GM06990 (cell line): ENCODE measurements around the gene RAD9A.

ENCODE experiments used
- DNase-seq: peaks from one replicate; pipeline ENCODE4 v3.0.0-alpha.2; 2011; ENCODE audit not compliant: insufficient read length; ENCODE audit errors: extremely low read depth
- H3K27me3 ChIP-seq: replicated peaks from 2 replicates; pipeline ENCODE4 v1.6.0; 2011; ENCODE audit warnings: low read length; ENCODE audit not compliant: control insufficient read depth, insufficient read depth
- H3K36me3 ChIP-seq: 2 replicates; pipeline ENCODE4 v1.5.1; 2011; ENCODE audit warnings: low read length; ENCODE audit not compliant: control insufficient read depth, insufficient read depth
- H3K4me3 ChIP-seq: replicated peaks from 2 replicates; pipeline ENCODE4 v1.5.1; 2011; ENCODE audit warnings: low read depth, mild to moderate bottlenecking, control low read depth, low read length
- TF ChIP-seq, protein P1 (sequence below): IDR thresholded peaks from 2 replicates; pipeline ENCODE4 v1.5.1; 2011; ENCODE audit warnings: low read length, control low read depth, mild to moderate bottlenecking, inconsistent platforms; ENCODE audit not compliant: insufficient read depth, poor library complexity, severe bottlenecking

RAD9A gene

GRCh38 chr11:67405196-67405567 is 13.4 kb downstream of the RAD9A start:
- H3K4me3 ChIP-seq = peak overlapping the region; percentile 80

GRCh38 chr11:67405688-67406339 is 14.0 kb downstream of the RAD9A start:
- DNase-seq = no peak
- H3K36me3 ChIP-seq = peaks cover 21% of the 10 kb centered on the region

More at GRCh38 chr11:67405196-67405567, 13.4 kb downstream of the RAD9A start:
- TF ChIP-seq, protein P1, sequence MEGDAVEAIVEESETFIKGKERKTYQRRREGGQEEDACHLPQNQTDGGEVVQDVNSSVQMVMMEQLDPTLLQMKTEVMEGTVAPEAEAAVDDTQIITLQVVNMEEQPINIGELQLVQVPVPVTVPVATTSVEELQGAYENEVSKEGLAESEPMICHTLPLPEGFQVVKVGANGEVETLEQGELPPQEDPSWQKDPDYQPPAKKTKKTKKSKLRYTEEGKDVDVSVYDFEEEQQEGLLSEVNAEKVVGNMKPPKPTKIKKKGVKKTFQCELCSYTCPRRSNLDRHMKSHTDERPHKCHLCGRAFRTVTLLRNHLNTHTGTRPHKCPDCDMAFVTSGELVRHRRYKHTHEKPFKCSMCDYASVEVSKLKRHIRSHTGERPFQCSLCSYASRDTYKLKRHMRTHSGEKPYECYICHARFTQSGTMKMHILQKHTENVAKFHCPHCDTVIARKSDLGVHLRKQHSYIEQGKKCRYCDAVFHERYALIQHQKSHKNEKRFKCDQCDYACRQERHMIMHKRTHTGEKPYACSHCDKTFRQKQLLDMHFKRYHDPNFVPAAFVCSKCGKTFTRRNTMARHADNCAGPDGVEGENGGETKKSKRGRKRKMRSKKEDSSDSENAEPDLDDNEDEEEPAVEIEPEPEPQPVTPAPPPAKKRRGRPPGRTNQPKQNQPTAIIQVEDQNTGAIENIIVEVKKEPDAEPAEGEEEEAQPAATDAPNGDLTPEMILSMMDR = no peak
- no peaks in the 10 kb centered on the region for H3K27me3 ChIP-seq
- no peak for DNase-seq
- H3K36me3 ChIP-seq = peaks cover 20% of the 10 kb centered on the region

GRCh38 chr11:67406420-67406968 is 14.7 kb downstream of the RAD9A start:
- TF ChIP-seq, protein P1 = no peak
- no peak overlapping the region for H3K4me3 ChIP-seq
- no peaks in the 10 kb centered on the region for H3K27me3 ChIP-seq
- no peak for DNase-seq
- peaks cover 21% of the 10 kb centered on the region for H3K36me3 ChIP-seq

More at GRCh38 chr11:67405688-67406339, 14.0 kb downstream of the RAD9A start:
- TF ChIP-seq, protein P1 = no peak
- no peaks in the 10 kb centered on the region for H3K27me3 ChIP-seq
- no peak overlapping the region for H3K4me3 ChIP-seq

DNA sequence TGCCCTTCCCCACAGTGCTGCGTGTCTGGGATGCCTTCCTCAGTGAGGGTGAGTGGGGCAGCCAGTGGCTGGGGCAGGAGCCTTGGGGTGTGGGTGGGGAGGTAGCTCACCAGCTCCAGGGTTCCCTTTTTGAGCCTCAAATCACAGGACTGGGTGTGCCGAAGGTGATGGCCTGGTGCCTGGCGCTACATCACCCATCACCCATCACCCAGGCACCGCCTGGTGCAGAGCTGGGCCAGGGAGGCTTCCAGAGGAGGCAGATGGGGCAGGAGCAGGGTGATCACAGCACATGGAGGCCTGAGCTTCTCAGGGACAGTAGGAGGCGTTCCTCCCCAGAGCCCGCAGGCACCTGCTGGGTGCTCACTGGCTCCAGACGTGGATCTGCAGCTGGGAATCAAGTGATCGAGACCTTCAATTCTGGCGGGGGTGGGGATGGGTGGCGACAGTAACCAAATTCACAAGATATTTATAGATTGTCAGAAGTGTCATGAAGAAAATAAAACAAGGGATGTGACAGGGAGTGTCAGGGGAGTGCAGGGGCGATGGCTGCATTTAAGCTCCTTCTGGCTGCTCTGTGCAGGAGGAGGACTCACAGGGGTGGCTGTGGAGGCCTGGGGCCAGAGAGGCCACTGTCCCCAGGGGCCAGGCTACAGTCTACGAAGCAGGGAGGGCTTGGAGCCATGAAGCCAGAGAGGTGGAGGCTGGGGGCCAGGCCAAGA is 15.3 kb downstream of the RAD9A start:
- no peak for DNase-seq
- Histone ChIP-seq H3K4me3 (no peak overlapping the region), H3K36me3 (peaks cover 21% of the 10 kb centered on the region), H3K27me3 (no peaks in the 10 kb centered on the region)
- TF ChIP-seq, protein P1 = no peak

DNA sequence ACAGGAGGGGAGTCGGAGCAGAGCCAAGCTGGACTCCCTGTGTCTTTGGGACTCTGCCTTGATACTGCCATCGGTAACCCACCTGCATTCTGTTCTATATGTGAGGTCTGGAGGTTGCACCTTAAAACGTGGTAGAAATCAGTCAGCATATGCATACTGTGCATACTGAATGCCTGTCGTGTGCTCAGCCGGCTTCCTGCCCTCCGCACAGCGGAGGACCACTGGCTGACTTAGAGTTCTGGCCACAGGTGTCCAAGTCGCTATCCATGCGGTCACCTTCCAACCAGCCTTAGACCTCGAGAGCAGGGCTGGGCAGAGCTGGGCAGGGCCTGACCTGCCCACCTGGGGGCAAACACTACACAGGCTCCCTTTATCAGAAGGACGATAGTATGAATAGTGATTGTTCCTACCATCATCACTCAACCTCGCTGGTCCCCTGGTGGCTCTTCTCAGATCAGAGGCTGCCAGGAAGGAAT is 15.9 kb downstream of the RAD9A start:
- DNase-seq = no peak
- no peaks in the 10 kb centered on the region for H3K27me3 ChIP-seq
- peaks cover 21% of the 10 kb centered on the region for H3K36me3 ChIP-seq
- TF ChIP-seq, protein P1 = no peak
- no peak overlapping the region for H3K4me3 ChIP-seq
